Natural killer cell (primary cell): ENCODE data around the gene COPS9. TPM values are rescaled to one million over a fixed set of nuclear protein-coding genes. Genes with fewer than 3 reads are reported as not detected.

Source experiments
- ATAC-seq, 3 donors: fragments of 150-1000 bp in 2 of 3; fragments of 200-7000 bp in 1 of 3; cut with Tn5 transposase; 1 replicate in 1 of 3; 2 replicates in 2 of 3; pipeline ENCODE4 v1.10.0; 2021; ENCODE audit warnings: mild to moderate bottlenecking in 2 of 3, moderate library complexity in 2 of 3
- DNase-seq, 2 donors: peaks; one replicate each; pipeline versions ENCODE4 v3.0.0 to v3.0.0-alpha.2; 2013 to 2021; ENCODE audit warnings: mixed read lengths in 1 of 2
- H3K27ac ChIP-seq: one replicate; pipeline ENCODE4 v1.5.1; 2013; ENCODE audit warnings: mild to moderate bottlenecking, low read length
- H3K27me3 ChIP-seq: one replicate; pipeline ENCODE4 v1.6.1; 2013; ENCODE audit warnings: low read length; ENCODE audit not compliant: control insufficient read depth, insufficient read depth
- H3K36me3 ChIP-seq: one replicate; pipeline ENCODE4 v1.6.1; 2013; ENCODE audit warnings: low read length; ENCODE audit not compliant: control insufficient read depth, insufficient read depth
- H3K4me1 ChIP-seq: one replicate; pipeline ENCODE4 v1.6.1; 2013; ENCODE audit warnings: low read length; ENCODE audit not compliant: control insufficient read depth, insufficient read depth
- H3K4me3 ChIP-seq: one replicate; pipeline ENCODE4 v1.5.1; 2013; ENCODE audit warnings: low read length
- H3K9me3 ChIP-seq: one replicate; pipeline ENCODE4 v1.6.1; 2013; ENCODE audit warnings: low read length; ENCODE audit not compliant: control insufficient read depth, insufficient read depth
- H3K27ac Mint-ChIP-seq, 2 donors: one replicate each; pipeline ENCODE4 v1.8.0; 2022; ENCODE audit warnings: mild to moderate bottlenecking in 2 of 2, mixed read lengths in 2 of 2, moderate library complexity in 1 of 2
- H3K27me3 Mint-ChIP-seq, 2 donors: one replicate each; pipeline ENCODE4 v1.8.0; 2022; ENCODE audit warnings: low read depth in 2 of 2, mixed read lengths in 2 of 2
- H3K36me3 Mint-ChIP-seq: one replicate; pipeline ENCODE4 v1.8.0; 2022; ENCODE audit warnings: mixed read lengths
- H3K4me1 Mint-ChIP-seq, 2 donors: one replicate each; pipeline ENCODE4 v1.8.0; 2022; ENCODE audit warnings: mixed read lengths in 2 of 2
- H3K4me3 Mint-ChIP-seq: one replicate; pipeline ENCODE4 v1.8.0; 2022; ENCODE audit warnings: mild to moderate bottlenecking, moderate library complexity, mixed read lengths
- H3K9me3 Mint-ChIP-seq, 2 donors: one replicate each; pipeline ENCODE4 v1.8.0; 2022; ENCODE audit warnings: mixed read lengths in 2 of 2
- WGBS: methylation state at CpG from one replicate; pipeline ENCODE4 v1.1.7; 2013; ENCODE audit warnings: missing lambda C conversion rate; ENCODE audit not compliant: insufficient coverage; 5-methylcytosine and 5-hydroxymethylcytosine counted together
- intact Hi-C: fragments of 100-400 bp; cut with micrococcal nuclease; formaldehyde crosslinking; loops from one replicate; pipeline ENCODE4 v1.14.2; 2022
- total RNA-seq, 4 donors: library from RNA; stranded (reverse); fragments of 120-200 nt in 1 of 4; gene quantifications; one replicate each; pipeline versions ENCODE4 v1.2.3 to v1.2.4, GENCODE V29; 2013 to 2022
- TF ChIP-seq, protein P1 (sequence below): fragments of 200-600 bp; IDR thresholded peaks from one replicate; pipeline ENCODE4 v1.8.0; 2022; ENCODE audit warnings: antibody characterized with exemption

Gene COPS9
- total RNA-seq, 3 donors from 2014 or later (not counting 1 experiment from before 2014, with no cell fraction given): 51.5 to 76.5 (median 53.5) TPM

DNA sequence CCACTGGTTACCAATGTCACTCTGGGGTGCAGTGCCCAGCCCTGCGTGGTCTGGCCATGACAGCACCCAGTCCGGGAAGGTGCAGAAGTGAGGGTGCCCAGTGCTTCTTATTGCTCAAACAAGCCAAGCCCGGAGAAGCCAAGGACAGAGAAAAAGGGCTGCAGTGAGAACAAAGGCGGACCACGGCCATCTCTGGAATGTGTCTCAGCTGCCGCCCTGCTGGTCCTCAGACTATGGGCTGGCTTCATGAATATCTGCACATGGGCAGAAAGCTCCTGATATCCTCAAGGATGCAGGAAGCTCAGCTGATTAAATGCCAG is 28.7 kb downstream of the COPS9 start:
- TF ChIP-seq, protein P1, sequence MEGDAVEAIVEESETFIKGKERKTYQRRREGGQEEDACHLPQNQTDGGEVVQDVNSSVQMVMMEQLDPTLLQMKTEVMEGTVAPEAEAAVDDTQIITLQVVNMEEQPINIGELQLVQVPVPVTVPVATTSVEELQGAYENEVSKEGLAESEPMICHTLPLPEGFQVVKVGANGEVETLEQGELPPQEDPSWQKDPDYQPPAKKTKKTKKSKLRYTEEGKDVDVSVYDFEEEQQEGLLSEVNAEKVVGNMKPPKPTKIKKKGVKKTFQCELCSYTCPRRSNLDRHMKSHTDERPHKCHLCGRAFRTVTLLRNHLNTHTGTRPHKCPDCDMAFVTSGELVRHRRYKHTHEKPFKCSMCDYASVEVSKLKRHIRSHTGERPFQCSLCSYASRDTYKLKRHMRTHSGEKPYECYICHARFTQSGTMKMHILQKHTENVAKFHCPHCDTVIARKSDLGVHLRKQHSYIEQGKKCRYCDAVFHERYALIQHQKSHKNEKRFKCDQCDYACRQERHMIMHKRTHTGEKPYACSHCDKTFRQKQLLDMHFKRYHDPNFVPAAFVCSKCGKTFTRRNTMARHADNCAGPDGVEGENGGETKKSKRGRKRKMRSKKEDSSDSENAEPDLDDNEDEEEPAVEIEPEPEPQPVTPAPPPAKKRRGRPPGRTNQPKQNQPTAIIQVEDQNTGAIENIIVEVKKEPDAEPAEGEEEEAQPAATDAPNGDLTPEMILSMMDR: no peak
- ATAC-seq: no peak
- H3K4me3 ChIP-seq: no peak overlapping the region
- WGBS: 82% methylated on average over 6 of the region's 6 CpGs
- no peaks in the 10 kb centered on the region for H3K36me3 ChIP-seq
- no peaks in the 10 kb centered on the region for H3K9me3 ChIP-seq
- no peaks in the 10 kb centered on the region for H3K9me3 Mint-ChIP-seq
- no peaks in the 10 kb centered on the region for H3K4me1 ChIP-seq
- peaks cover 0 to 6% of the 10 kb centered on the region in 2 donors for H3K27me3 Mint-ChIP-seq
- H3K27me3 ChIP-seq: no peaks in the 10 kb centered on the region
- DNase-seq: no peak
- no peaks in the 10 kb centered on the region for H3K36me3 Mint-ChIP-seq
- H3K27ac Mint-ChIP-seq: no peak overlapping the region
- H3K4me3 Mint-ChIP-seq: no peak overlapping the region
- intact Hi-C loops: no loop called here
- no peak overlapping the region for H3K27ac ChIP-seq
- no peaks in the 10 kb centered on the region for H3K4me1 Mint-ChIP-seq

DNA sequence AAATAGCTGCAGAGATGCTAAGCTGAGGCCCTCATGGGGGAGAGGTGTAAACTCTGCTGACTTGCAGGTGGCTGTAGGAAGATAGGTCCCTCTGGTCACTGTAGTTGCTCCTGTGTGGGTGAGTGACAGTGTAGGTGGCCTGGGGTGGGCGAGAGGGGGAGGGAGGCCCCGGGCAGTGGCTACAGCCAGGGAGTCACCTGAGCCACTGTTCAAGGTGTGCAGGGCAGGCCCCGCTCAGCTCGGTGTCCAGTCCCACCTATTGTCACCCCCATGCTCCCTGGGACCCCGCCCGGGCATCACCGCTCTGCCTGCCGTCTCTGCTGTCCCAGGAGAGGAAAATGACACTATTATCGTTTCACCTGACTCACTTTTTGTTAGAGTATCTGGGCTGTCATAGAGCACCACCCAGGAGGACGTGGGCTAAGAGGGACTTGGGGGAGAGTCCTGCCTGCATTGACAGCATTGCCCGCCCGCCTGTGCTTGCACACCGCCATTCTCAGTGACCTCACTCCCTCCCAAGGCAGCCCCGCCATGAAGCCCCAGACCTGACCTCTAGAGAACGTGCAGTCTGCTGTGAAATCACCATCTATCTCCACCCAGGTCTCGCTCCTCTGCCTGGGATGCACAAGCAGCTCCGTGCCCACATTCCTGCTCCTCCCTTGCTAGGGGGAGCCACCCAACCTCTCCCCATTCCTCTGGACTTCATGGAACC is 29.2 kb downstream of the COPS9 start:
- no peaks in the 10 kb centered on the region for H3K9me3 Mint-ChIP-seq
- Histone ChIP-seq H3K9me3 (no peaks in the 10 kb centered on the region), H3K4me3 (no peak overlapping the region), H3K4me1 (no peaks in the 10 kb centered on the region), H3K27me3 (no peaks in the 10 kb centered on the region), H3K36me3 (no peaks in the 10 kb centered on the region), H3K27ac (no peak overlapping the region)
- DNase-seq: no peak
- H3K4me3 Mint-ChIP-seq: no peak overlapping the region
- TF ChIP-seq, protein P1: no peak
- H3K27me3 Mint-ChIP-seq: peaks cover 1 to 6% of the 10 kb centered on the region in 2 donors
- no peaks in the 10 kb centered on the region for H3K4me1 Mint-ChIP-seq
- ATAC-seq: no peak
- no peaks in the 10 kb centered on the region for H3K36me3 Mint-ChIP-seq
- 78% methylated on average over 17 of the region's 17 CpGs for WGBS
- intact Hi-C loops: no loop called here
- H3K27ac Mint-ChIP-seq: no peak overlapping the region

DNA sequence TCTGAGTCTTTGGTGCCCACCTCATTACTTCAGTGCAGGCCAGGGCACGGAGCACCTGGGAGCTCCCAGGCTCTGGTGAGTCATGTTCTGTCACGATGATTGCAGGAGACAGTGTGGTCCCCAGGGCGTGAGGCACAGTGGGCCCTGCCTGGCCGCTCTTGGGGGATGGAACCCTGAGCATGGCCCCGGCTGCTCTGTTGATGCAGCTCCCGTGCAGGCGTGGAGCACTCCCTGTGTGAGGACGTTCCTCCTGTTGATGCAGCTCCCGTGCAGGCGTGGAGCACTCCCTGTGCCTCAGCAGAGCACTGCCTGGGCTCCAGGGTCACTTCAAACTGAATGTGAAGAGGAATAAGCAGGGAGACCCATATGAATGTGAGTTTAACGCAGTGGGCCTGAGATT is 30.1 kb downstream of the COPS9 start:
- Mint-ChIP-seq H3K4me1 (no peaks in the 10 kb centered on the region), H3K27ac (no peak overlapping the region), H3K4me3 (no peak overlapping the region), H3K27me3 (peaks cover 11 to 12% of the 10 kb centered on the region in 2 donors), H3K9me3 (no peaks in the 10 kb centered on the region), H3K36me3 (no peaks in the 10 kb centered on the region)
- Histone ChIP-seq H3K27me3 (no peaks in the 10 kb centered on the region), H3K4me1 (no peaks in the 10 kb centered on the region), H3K27ac (no peak overlapping the region), H3K9me3 (no peaks in the 10 kb centered on the region), H3K36me3 (no peaks in the 10 kb centered on the region), H3K4me3 (no peak overlapping the region)
- ATAC-seq (no peak), DNase-seq (no peak)
- TF ChIP-seq, protein P1: no peak
- 80% methylated on average over 11 of the region's 11 CpGs for whole genome bisulfite sequencing
- intact Hi-C loops: no loop called here

DNA sequence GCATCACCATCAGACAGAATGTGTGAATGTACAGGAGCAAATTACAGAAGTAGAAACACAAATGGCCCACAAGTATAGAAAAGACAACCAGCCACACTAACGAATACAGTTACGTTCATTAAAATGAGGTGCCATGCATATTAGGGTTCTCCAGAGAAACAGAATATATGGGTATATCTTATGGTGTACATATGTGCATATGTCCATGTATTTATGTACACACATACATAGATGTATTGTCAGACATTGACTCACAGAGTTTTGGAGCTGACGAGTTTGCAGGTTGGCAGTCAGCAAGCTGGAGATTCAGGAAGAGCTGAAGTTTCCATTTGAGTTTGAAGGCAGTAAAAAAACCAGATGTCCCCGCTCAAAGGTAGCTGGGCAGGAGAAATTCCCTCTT is 33.0 kb downstream of the COPS9 start:
- no peaks in the 10 kb centered on the region for H3K36me3 ChIP-seq
- Mint-ChIP-seq H3K4me3 (no peak overlapping the region), H3K27ac (no peak overlapping the region), H3K36me3 (no peaks in the 10 kb centered on the region), H3K4me1 (no peaks in the 10 kb centered on the region), H3K27me3 (peaks cover 22 to 37% of the 10 kb centered on the region in 2 donors), H3K9me3 (no peaks in the 10 kb centered on the region)
- intact Hi-C loops: no loop called here
- WGBS: 90% methylated on average over 4 of the region's 4 CpGs
- H3K4me3 ChIP-seq: no peak overlapping the region
- no peaks in the 10 kb centered on the region for H3K9me3 ChIP-seq
- TF ChIP-seq, protein P1: no peak
- H3K27ac ChIP-seq: no peak overlapping the region
- no peak for ATAC-seq
- H3K27me3 ChIP-seq: peaks cover 4% of the 10 kb centered on the region
- no peaks in the 10 kb centered on the region for H3K4me1 ChIP-seq
- no peak for DNase-seq
